Activated naive CD4-positive, alpha-beta T cell (primary cell): ENCODE measurements around the gene PHKA2.
"Not testable (repeated sequence)": the region's sequence is repeated elsewhere in the genome, so short reads cannot be mapped to it uniquely, and the experiment has no call there.

Experiments
- DNase-seq, 4 experiments: peaks; one replicate each; lab custom pipeline; 2025; lab: John Stamatoyannopoulos, UW

The PHKA2 gene

GRCh38 chrX:18864390-18864920 is 119.5 kb downstream of the PHKA2 start:
- no peak for DNase-seq

GRCh38 chrX:18861511-18861910 is 122.4 kb downstream of the PHKA2 start:
- DNase-seq, result no peak

- no peak for DNase-seq
Observed at GRCh38 chrX:18856645-18856997, 127.3 kb downstream of the PHKA2 start.

GRCh38 chrX:18855919-18856644 is 127.8 kb downstream of the PHKA2 start:
- no peak for DNase-seq

GRCh38 chrX:18847901-18848300 is 136.0 kb downstream of the PHKA2 start:
- not testable (repeated sequence) for DNase-seq
